Activated naive CD4-positive, alpha-beta T cell treated with anti-CD3 and anti-CD28 coated beads, Interleukin-2, amount 50 U/mL, for 16 hours (primary cell): Measurements from ENCODE around the gene TCAIM.

ENCODE experiments used
- DNase-seq: peaks from one replicate; pipeline ENCODE4 v3.0.0-alpha.2; 2020

The TCAIM gene

GRCh38 chr3:44446929-44447328, 108.4 kb downstream of the TCAIM start:
- no peak for DNase-seq

GRCh38 chr3:44451441-44451840, 112.9 kb downstream of the TCAIM start:
- no peak for DNase-seq

- DNase-seq = no peak
Observed at GRCh38 chr3:44454258-44454657, 115.7 kb downstream of the TCAIM start.

GRCh38 chr3:44455318-44455717, 116.8 kb downstream of the TCAIM start:
- no peak for DNase-seq
